ENCODE results near the gene TBC1D8. TPM values are rescaled to one million over a fixed set of nuclear protein-coding genes. Genes with fewer than 3 reads are reported as not detected.
A peak's percentile ranks its signal among the peaks of the same experiment; 100 is the strongest.

TBC1D8 gene
- total RNA-seq, 1 experiment from 2014 or later: 139 TPM

- Histone ChIP-seq H3K27me3 (ENCODE audit: control insufficient read depth, insufficient read depth, low read length) (no peaks in the 10 kb centered on the region), H3K36me3 (ENCODE audit: control insufficient read depth, insufficient read depth, low read length) (no peaks in the 10 kb centered on the region), H3K9me3 (ENCODE audit: control insufficient read depth, insufficient read depth, low read depth, low read length) (no peaks in the 10 kb centered on the region), H3K4me3 (ENCODE audit: low read depth in 2 of 2, low read length in 2 of 2) (no peak overlapping the region), H3K4me1 (ENCODE audit: control insufficient read depth, insufficient read depth, low read length) (peaks cover 96% of the 10 kb centered on the region), H3K27ac (ENCODE audit: low read length) (peak overlapping the region; percentile 100)
- in situ Hi-C loops (cut with HindIII; ENCODE audit: low pct_unique_long_range_greater_than_20kb, low sequenced_read_pairs) (no loop called here), intact Hi-C loops (cut with micrococcal nuclease; ENCODE audit: unreplicated experiment) (no loop called here)
- ChIA-PET POLR2A (no interaction called here), CTCF (no interaction called here)
- no peak for ATAC-seq
- DNase-seq (ENCODE audit: low read depth, low spot score): no peak
- TF ChIP-seq POLR2AphosphoS5 (IDR thresholded peaks at IDR 0.05; ENCODE audit: low read depth, low read length): peak; percentile 44; the same call in 1 of the 2 replicates
- no peak for TF ChIP-seq SIN3A (IDR thresholded peaks at IDR 0.05; ENCODE audit: borderline replicate concordance, insufficient read depth, low read depth, low read length)
- no peak for TF ChIP-seq TCF7L2 (IDR thresholded peaks at IDR 0.05; ENCODE audit: low read depth, low read length)
- no TSS peak for BruUV-seq (replicated peaks)
Observed at GRCh38 chr2:101108357-101108756, 42.8 kb downstream of the TBC1D8 start.

- POLR2A ChIA-PET: no interaction called here
- no peak for DNase-seq (ENCODE audit: low read depth, low spot score)
- Histone ChIP-seq H3K36me3 (ENCODE audit: control insufficient read depth, insufficient read depth, low read length) (no peaks in the 10 kb centered on the region), H3K4me3 (ENCODE audit: low read depth in 2 of 2, low read length in 2 of 2) (no peak overlapping the region), H3K9me3 (ENCODE audit: control insufficient read depth, insufficient read depth, low read depth, low read length) (no peaks in the 10 kb centered on the region; the same call in 1 of the 2 replicates), H3K4me1 (ENCODE audit: control insufficient read depth, insufficient read depth, low read length) (peaks cover 85% of the 10 kb centered on the region), H3K27me3 (ENCODE audit: control insufficient read depth, insufficient read depth, low read length) (no peaks in the 10 kb centered on the region), H3K27ac (ENCODE audit: low read length) (peak overlapping the region; percentile 100)
- intact Hi-C loops (cut with micrococcal nuclease; ENCODE audit: unreplicated experiment): no loop called here
- no peak for ATAC-seq
- TF ChIP-seq TCF7L2 (IDR thresholded peaks at IDR 0.05; ENCODE audit: low read depth, low read length) (no peak), SIN3A (IDR thresholded peaks at IDR 0.05; ENCODE audit: borderline replicate concordance, insufficient read depth, low read depth, low read length) (no peak), POLR2AphosphoS5 (IDR thresholded peaks at IDR 0.05; ENCODE audit: low read depth, low read length) (no peak)
- TF ChIP-seq, protein P1, sequence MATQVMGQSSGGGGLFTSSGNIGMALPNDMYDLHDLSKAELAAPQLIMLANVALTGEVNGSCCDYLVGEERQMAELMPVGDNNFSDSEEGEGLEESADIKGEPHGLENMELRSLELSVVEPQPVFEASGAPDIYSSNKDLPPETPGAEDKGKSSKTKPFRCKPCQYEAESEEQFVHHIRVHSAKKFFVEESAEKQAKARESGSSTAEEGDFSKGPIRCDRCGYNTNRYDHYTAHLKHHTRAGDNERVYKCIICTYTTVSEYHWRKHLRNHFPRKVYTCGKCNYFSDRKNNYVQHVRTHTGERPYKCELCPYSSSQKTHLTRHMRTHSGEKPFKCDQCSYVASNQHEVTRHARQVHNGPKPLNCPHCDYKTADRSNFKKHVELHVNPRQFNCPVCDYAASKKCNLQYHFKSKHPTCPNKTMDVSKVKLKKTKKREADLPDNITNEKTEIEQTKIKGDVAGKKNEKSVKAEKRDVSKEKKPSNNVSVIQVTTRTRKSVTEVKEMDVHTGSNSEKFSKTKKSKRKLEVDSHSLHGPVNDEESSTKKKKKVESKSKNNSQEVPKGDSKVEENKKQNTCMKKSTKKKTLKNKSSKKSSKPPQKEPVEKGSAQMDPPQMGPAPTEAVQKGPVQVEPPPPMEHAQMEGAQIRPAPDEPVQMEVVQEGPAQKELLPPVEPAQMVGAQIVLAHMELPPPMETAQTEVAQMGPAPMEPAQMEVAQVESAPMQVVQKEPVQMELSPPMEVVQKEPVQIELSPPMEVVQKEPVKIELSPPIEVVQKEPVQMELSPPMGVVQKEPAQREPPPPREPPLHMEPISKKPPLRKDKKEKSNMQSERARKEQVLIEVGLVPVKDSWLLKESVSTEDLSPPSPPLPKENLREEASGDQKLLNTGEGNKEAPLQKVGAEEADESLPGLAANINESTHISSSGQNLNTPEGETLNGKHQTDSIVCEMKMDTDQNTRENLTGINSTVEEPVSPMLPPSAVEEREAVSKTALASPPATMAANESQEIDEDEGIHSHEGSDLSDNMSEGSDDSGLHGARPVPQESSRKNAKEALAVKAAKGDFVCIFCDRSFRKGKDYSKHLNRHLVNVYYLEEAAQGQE (IDR thresholded peaks at IDR 0.05; ENCODE audit: insufficient read depth in 1 of 2, low read depth in 2 of 2, low read length in 1 of 2): no peak
- TF ChIP-seq, protein P2, sequence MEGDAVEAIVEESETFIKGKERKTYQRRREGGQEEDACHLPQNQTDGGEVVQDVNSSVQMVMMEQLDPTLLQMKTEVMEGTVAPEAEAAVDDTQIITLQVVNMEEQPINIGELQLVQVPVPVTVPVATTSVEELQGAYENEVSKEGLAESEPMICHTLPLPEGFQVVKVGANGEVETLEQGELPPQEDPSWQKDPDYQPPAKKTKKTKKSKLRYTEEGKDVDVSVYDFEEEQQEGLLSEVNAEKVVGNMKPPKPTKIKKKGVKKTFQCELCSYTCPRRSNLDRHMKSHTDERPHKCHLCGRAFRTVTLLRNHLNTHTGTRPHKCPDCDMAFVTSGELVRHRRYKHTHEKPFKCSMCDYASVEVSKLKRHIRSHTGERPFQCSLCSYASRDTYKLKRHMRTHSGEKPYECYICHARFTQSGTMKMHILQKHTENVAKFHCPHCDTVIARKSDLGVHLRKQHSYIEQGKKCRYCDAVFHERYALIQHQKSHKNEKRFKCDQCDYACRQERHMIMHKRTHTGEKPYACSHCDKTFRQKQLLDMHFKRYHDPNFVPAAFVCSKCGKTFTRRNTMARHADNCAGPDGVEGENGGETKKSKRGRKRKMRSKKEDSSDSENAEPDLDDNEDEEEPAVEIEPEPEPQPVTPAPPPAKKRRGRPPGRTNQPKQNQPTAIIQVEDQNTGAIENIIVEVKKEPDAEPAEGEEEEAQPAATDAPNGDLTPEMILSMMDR (IDR thresholded peaks at IDR 0.05): no peak
- CTCF ChIA-PET: no interaction called here
- in situ Hi-C loops (cut with HindIII; ENCODE audit: low pct_unique_long_range_greater_than_20kb, low sequenced_read_pairs): no loop called here
- BruUV-seq (replicated peaks): no TSS peak
Observed at GRCh38 chr2:101107241-101107640, 43.9 kb downstream of the TBC1D8 start.

DNA sequence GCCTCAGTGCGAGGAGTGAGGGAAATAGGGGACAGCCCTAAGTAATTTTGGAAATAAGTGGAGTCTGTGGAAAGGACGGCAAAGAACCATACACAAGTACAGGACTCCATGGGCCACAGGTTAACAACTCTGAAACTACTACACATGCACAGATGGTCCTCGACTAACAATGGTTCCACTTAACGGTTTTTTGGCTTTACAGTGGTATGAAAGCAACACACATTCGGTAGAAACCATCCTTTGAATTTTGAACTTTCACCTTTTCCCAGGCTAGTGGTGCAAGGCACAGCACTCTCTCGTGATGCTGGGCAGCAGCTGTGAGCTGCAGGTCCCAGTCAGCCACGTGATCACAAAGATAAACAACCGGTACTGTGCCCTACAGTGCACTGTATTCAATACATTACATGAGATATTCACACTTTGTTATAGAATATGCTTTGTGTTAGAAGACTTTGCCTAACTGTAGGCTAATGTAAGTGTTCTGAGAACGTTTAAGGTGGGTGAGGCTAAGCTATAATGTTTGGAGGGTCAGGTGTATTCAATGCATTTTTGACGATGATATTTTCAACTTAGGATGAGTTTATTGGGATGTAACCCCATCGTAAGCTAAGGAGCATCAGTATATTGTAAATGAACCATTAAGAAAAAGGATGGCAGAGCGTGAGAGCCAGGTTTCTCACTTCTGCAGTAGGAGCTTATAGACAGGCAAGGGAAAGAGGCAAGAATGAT lies 44.6 kb downstream of the TBC1D8 start:
- H3K4me3 ChIP-seq (ENCODE audit: low read depth in 2 of 2, low read length in 2 of 2): peak overlapping the region in 1 of 2 experiments; percentile 19; a peak in 2 of 4 replicates
- TF ChIP-seq SIN3A (IDR thresholded peaks at IDR 0.05; ENCODE audit: borderline replicate concordance, insufficient read depth, low read depth, low read length): no peak
- 0 out of 2 replicates have a peak, but pooled peaks have one; percentile 52 for TF ChIP-seq POLR2AphosphoS5 (IDR thresholded peaks at IDR 0.05; ENCODE audit: low read depth, low read length)
- POLR2A ChIA-PET: no interaction called here
- H3K36me3 ChIP-seq (ENCODE audit: control insufficient read depth, insufficient read depth, low read length): no peaks in the 10 kb centered on the region
- DNase-seq (ENCODE audit: low read depth, low spot score) (no peak), ATAC-seq (peak; percentile 66)
- CTCF ChIA-PET: no interaction called here
- BruUV-seq (replicated peaks): no TSS peak
- peak overlapping the region; percentile 100 for H3K27ac ChIP-seq (ENCODE audit: low read length)
- intact Hi-C loops (cut with micrococcal nuclease; ENCODE audit: unreplicated experiment): no loop called here
- no peaks in the 10 kb centered on the region for H3K27me3 ChIP-seq (ENCODE audit: control insufficient read depth, insufficient read depth, low read length)
- in situ Hi-C loops (cut with HindIII; ENCODE audit: low pct_unique_long_range_greater_than_20kb, low sequenced_read_pairs): no loop called here
- H3K9me3 ChIP-seq (ENCODE audit: control insufficient read depth, insufficient read depth, low read depth, low read length): no peaks in the 10 kb centered on the region; the same call in 1 of the 2 replicates
- H3K4me1 ChIP-seq (ENCODE audit: control insufficient read depth, insufficient read depth, low read length): peaks cover 78% of the 10 kb centered on the region

Data from Panc1 (cell line).